WTC11 (cell line): ENCODE results near the gene TRMT44. TPM values are rescaled to one million over a fixed set of nuclear protein-coding genes. Genes with fewer than 3 reads are reported as not detected.

Experiments used
- ATAC-seq: fragments of 200-7000 bp; cut with Tn5 transposase; 2 replicates; pipeline ENCODE4 v1.10.0; 2021; ENCODE audit warnings: mild to moderate bottlenecking, moderate library complexity
- CTCF ChIA-PET: fragments of 300-600 bp; sonication (Branson Sonifier 250); formaldehyde crosslinking; loops from one replicate; lab custom pipeline; 2021; ENCODE audit warnings: antibody characterized with exemption; lab: Charles Lee
- POLR2A ChIA-PET: fragments of 350-600 bp; sonication (Branson Sonifier 250); formaldehyde crosslinking; loops from one replicate; lab custom pipeline; 2021; ENCODE audit warnings: antibody characterized with exemption; lab: Charles Lee
- DNase-seq: peaks from one replicate; pipeline ENCODE4 v3.0.0; 2021; ENCODE audit warnings: low spot score
- H3K27ac Mint-ChIP-seq: 2 replicates; pipeline ENCODE4 v1.8.0; 2021; ENCODE audit warnings: mixed read lengths
- H3K27me3 Mint-ChIP-seq: 2 replicates; pipeline ENCODE4 v1.8.0; 2021; ENCODE audit warnings: low read depth, mild to moderate bottlenecking, moderate library complexity, mixed read lengths
- H3K36me3 Mint-ChIP-seq: 2 replicates; pipeline ENCODE4 v1.8.0; 2021; ENCODE audit warnings: mixed read lengths
- H3K4me1 Mint-ChIP-seq: 2 replicates; pipeline ENCODE4 v1.8.0; 2022; ENCODE audit warnings: mixed read lengths
- H3K4me3 Mint-ChIP-seq: 2 replicates; pipeline ENCODE4 v1.8.0; 2021; ENCODE audit warnings: mild to moderate bottlenecking, moderate library complexity, mixed read lengths
- H3K9me3 Mint-ChIP-seq: 2 replicates; pipeline ENCODE4 v1.8.0; 2021; ENCODE audit warnings: mixed read lengths
- ATF1 ChIP-seq: sonication (generic); formaldehyde crosslinking; IDR thresholded peaks from 2 replicates; pipeline ENCODE4 v1.8.1; 2023; ENCODE audit warnings: mild to moderate bottlenecking, moderate library complexity, missing genetic modification reagents
- CBFB ChIP-seq: sonication (generic); formaldehyde crosslinking; IDR thresholded peaks from 2 replicates; pipeline ENCODE4 v1.8.1; 2022; ENCODE audit warnings: mild to moderate bottlenecking, low read depth, missing genetic modification reagents
- ESRRA ChIP-seq: sonication (generic); formaldehyde crosslinking; IDR thresholded peaks from 2 replicates; pipeline ENCODE4 v1.8.1; 2022; ENCODE audit warnings: mild to moderate bottlenecking, missing genetic modification reagents, borderline replicate concordance
- FOXP1 ChIP-seq: sonication (generic); formaldehyde crosslinking; IDR thresholded peaks from 2 replicates; pipeline ENCODE4 v1.8.0; 2022; ENCODE audit warnings: missing genetic modification reagents, mild to moderate bottlenecking, moderate library complexity, borderline replicate concordance
- GABPB1 ChIP-seq: sonication (generic); formaldehyde crosslinking; IDR thresholded peaks from 2 replicates; pipeline ENCODE4 v1.8.1; 2023; ENCODE audit warnings: mild to moderate bottlenecking, missing genetic modification reagents
- JUN ChIP-seq: sonication (generic); formaldehyde crosslinking; IDR thresholded peaks from 2 replicates; pipeline ENCODE4 v1.8.0; 2023; ENCODE audit warnings: mild to moderate bottlenecking, missing genetic modification reagents
- KAT7 ChIP-seq: sonication (generic); formaldehyde crosslinking; IDR thresholded peaks from 2 replicates; pipeline ENCODE4 v1.8.1; 2023; ENCODE audit warnings: missing genetic modification reagents, mild to moderate bottlenecking, borderline replicate concordance
- MYBL2 ChIP-seq: sonication (generic); formaldehyde crosslinking; IDR thresholded peaks from 2 replicates; pipeline ENCODE4 v1.8.1; 2023; ENCODE audit warnings: mild to moderate bottlenecking, moderate library complexity, missing genetic modification reagents
- NFATC4 ChIP-seq: fragments of 250-450 bp; sonication (Bioruptor Pico); IDR thresholded peaks from 2 replicates; pipeline ENCODE4 v1.9.0; 2021; ENCODE audit warnings: mild to moderate bottlenecking
- NFE2L1 ChIP-seq: sonication (generic); formaldehyde crosslinking; IDR thresholded peaks from 2 replicates; pipeline ENCODE4 v1.8.1; 2023; ENCODE audit warnings: missing genetic modification reagents
- NR3C1 ChIP-seq: sonication (generic); formaldehyde crosslinking; conservative IDR thresholded peaks from 2 replicates; pipeline ENCODE4 v1.8.1; 2023; ENCODE audit warnings: low read depth, mild to moderate bottlenecking, missing genetic modification reagents
- SMAD4 ChIP-seq: sonication (generic); formaldehyde crosslinking; IDR thresholded peaks from 2 replicates; pipeline ENCODE4 v1.8.0; 2022; ENCODE audit warnings: mild to moderate bottlenecking, missing genetic modification reagents
- ZBTB21 ChIP-seq: sonication (generic); formaldehyde crosslinking; IDR thresholded peaks from 2 replicates; pipeline ENCODE4 v1.8.1; 2023; ENCODE audit warnings: mild to moderate bottlenecking, missing genetic modification reagents, borderline replicate concordance
- ZNF232 ChIP-seq: sonication (generic); formaldehyde crosslinking; IDR thresholded peaks from 2 replicates; pipeline ENCODE4 v1.8.0; 2022; ENCODE audit warnings: mild to moderate bottlenecking, missing genetic modification reagents
- ZNF671 ChIP-seq: fragments of 250-450 bp; sonication (Bioruptor Pico); IDR thresholded peaks from 2 replicates; pipeline ENCODE4 v1.8.0; 2021; ENCODE audit warnings: mild to moderate bottlenecking
- total RNA-seq: library from RNA; stranded (reverse); gene quantifications from 3 replicates; pipeline ENCODE4 v1.2.3, GENCODE V29; 2021
- TF ChIP-seq, protein P1 (sequence below): sonication (generic); formaldehyde crosslinking; IDR thresholded peaks from 2 replicates; pipeline ENCODE4 v1.8.0; 2022; ENCODE audit warnings: missing genetic modification reagents
- TF ChIP-seq, protein P2 (sequence below): sonication (generic); formaldehyde crosslinking; IDR thresholded peaks from 2 replicates; pipeline ENCODE4 v1.8.0; 2022; ENCODE audit warnings: mild to moderate bottlenecking, missing genetic modification reagents
- TF ChIP-seq, protein P3 (sequence below): sonication (generic); formaldehyde crosslinking; IDR thresholded peaks from 2 replicates; pipeline ENCODE4 v1.8.1; 2022; ENCODE audit warnings: low read depth, mild to moderate bottlenecking, moderate library complexity, missing genetic modification reagents, borderline replicate concordance
- TF ChIP-seq, protein P4 (sequence below): sonication (generic); formaldehyde crosslinking; IDR thresholded peaks from 2 replicates; pipeline ENCODE4 v1.8.0; 2022; ENCODE audit warnings: mild to moderate bottlenecking, missing genetic modification reagents
- TF ChIP-seq, protein P5 (sequence below): sonication (generic); formaldehyde crosslinking; conservative IDR thresholded peaks from 2 replicates; pipeline ENCODE4 v1.8.1; 2022; ENCODE audit warnings: mild to moderate bottlenecking, missing genetic modification reagents
- TF ChIP-seq, protein P6 (sequence below): sonication (generic); formaldehyde crosslinking; IDR thresholded peaks from 2 replicates; pipeline ENCODE4 v1.8.1; 2023; ENCODE audit warnings: mild to moderate bottlenecking, moderate library complexity, missing genetic modification reagents

TRMT44 gene
- total RNA-seq, 1 experiment from 2014 or later: 28.4 TPM

DNA sequence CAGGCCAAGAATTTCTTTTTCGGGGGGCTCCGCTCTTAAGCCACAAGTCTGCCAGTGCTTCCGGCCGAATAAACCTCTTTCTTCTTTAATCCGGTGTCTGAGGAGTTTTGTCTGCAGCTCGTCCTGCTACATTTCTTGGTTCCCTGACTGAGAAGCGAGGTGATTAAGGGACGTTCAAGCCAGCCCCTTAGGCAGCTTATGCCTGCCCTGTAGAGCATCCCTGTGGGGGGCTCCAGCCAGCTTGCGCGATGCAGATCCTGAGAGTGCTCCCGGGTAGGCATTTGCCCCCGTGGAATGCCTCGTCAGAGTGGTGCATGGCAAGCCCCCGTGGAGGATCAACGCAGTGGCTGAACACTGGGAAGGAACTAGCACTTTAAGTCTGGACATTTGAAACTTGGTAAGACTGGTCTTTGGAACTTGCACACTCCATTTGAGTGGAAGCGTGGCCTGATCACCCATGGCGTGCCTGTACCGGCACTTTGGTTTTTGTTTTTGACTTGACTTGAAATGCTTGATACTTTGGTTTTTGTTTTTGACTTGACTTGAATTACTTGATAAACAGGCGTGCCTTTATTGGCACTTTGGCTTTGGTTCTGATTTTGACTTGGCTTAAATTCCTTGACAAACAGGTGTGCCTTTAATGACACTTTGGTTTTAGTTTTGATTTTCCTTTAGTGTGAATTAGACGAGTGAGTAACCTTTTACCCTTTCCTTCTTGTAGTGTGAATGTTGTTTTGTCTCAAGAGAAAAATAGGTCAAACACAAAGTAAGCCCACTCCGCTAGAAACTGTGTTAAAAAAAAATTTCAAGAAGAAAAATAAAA, 6.1 kb upstream of the TRMT44 start (continued):
- TF ChIP-seq, protein P1, sequence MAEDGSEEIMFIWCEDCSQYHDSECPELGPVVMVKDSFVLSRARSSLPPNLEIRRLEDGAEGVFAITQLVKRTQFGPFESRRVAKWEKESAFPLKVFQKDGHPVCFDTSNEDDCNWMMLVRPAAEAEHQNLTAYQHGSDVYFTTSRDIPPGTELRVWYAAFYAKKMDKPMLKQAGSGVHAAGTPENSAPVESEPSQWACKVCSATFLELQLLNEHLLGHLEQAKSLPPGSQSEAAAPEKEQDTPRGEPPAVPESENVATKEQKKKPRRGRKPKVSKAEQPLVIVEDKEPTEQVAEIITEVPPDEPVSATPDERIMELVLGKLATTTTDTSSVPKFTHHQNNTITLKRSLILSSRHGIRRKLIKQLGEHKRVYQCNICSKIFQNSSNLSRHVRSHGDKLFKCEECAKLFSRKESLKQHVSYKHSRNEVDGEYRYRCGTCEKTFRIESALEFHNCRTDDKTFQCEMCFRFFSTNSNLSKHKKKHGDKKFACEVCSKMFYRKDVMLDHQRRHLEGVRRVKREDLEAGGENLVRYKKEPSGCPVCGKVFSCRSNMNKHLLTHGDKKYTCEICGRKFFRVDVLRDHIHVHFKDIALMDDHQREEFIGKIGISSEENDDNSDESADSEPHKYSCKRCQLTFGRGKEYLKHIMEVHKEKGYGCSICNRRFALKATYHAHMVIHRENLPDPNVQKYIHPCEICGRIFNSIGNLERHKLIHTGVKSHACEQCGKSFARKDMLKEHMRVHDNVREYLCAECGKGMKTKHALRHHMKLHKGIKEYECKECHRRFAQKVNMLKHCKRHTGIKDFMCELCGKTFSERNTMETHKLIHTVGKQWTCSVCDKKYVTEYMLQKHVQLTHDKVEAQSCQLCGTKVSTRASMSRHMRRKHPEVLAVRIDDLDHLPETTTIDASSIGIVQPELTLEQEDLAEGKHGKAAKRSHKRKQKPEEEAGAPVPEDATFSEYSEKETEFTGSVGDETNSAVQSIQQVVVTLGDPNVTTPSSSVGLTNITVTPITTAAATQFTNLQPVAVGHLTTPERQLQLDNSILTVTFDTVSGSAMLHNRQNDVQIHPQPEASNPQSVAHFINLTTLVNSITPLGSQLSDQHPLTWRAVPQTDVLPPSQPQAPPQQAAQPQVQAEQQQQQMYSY (CRISPR knock-in tag): no peak

DNA sequence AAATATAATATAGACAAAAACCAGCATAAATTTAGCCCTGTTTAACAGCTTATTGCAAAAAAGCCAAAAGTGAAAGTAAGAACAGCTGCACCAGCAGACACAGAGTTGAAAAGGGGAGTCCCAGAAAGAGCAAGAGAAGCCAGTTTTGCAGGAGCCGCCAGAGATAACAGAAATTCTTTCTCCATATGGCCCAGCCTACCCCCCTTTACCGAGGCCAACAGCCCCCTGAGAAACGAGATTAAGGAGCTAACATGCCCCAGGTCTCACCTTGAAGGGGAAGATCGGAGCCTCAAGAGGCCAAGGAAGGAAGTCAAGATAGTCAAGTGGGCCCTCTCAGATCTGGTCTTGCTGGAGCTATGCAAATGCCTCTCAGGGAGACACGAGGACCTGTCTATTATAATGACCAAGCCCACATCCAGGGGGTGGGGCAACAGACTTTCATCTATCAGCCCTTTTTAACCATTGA, 4.9 kb upstream of the TRMT44 start:
- CTCF ChIA-PET: interaction anchor here (0.9 to 1.5 kb wide), 5 partner anchors 116 to 193 kb away, joined by 3 to 5 read pairs (median 3); no protein-coding TSS in a partner anchor
- H3K9me3 Mint-ChIP-seq: peaks cover 12% of the 10 kb centered on the region

DNA sequence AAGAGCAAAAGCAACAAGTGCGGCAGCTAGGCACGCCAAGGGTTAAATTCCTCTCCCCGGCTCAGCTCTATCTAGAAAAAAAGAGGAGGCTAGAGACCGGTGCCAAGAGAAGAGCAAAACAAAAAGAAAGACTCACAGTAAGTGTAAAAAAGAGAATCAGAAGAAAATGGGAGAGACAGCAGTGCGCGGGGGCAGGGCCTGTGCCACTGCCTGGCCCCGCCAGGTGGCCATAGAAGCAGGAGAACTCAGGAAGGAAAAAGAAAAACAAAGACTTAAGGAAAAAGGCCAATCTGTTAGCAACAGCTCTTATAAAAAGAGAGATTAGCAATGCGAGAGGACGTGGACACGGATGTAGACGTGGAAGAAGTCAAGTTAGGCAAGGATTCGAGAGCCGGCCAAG, 3.3 kb upstream of the TRMT44 start:
- ATAC-seq (peak; percentile 40), DNase-seq (no peak)
- H3K27me3 Mint-ChIP-seq: no peaks in the 10 kb centered on the region; the same call in 1 of the 2 replicates
- H3K4me3 Mint-ChIP-seq: peak overlapping the region; percentile 56
- H3K27ac Mint-ChIP-seq: peak overlapping the region; percentile 69
- ChIA-PET POLR2A (interaction anchor here (0.9 kb wide), 1 partner anchor 9 kb away, joined by 3 read pairs; no protein-coding TSS in a partner anchor), CTCF (interaction anchor here (0.6 to 1.6 kb wide), 10 partner anchors 8 to 260 kb away, joined by 3 to 5 read pairs (median 4); no protein-coding TSS in a partner anchor)
- H3K36me3 Mint-ChIP-seq: 0 out of 2 replicates have a peak, but pooled peaks cover 4% of the 10 kb centered on the region
- H3K4me1 Mint-ChIP-seq: peaks cover 51% of the 10 kb centered on the region
- peaks cover 12% of the 10 kb centered on the region for H3K9me3 Mint-ChIP-seq
- no peak for TF ChIP-seq ATF1 (CRISPR knock-in tag)
- no peak for TF ChIP-seq CBFB (CRISPR knock-in tag)
- TF ChIP-seq, protein P2, sequence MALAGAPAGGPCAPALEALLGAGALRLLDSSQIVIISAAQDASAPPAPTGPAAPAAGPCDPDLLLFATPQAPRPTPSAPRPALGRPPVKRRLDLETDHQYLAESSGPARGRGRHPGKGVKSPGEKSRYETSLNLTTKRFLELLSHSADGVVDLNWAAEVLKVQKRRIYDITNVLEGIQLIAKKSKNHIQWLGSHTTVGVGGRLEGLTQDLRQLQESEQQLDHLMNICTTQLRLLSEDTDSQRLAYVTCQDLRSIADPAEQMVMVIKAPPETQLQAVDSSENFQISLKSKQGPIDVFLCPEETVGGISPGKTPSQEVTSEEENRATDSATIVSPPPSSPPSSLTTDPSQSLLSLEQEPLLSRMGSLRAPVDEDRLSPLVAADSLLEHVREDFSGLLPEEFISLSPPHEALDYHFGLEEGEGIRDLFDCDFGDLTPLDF (CRISPR knock-in tag): no peak
- TF ChIP-seq NR3C1 (CRISPR knock-in tag): no peak
- TF ChIP-seq, protein P3, sequence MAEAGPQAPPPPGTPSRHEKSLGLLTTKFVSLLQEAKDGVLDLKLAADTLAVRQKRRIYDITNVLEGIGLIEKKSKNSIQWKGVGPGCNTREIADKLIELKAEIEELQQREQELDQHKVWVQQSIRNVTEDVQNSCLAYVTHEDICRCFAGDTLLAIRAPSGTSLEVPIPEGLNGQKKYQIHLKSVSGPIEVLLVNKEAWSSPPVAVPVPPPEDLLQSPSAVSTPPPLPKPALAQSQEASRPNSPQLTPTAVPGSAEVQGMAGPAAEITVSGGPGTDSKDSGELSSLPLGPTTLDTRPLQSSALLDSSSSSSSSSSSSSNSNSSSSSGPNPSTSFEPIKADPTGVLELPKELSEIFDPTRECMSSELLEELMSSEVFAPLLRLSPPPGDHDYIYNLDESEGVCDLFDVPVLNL (CRISPR knock-in tag): no peak

More for the DNA sequence above, 4.9 kb upstream of the TRMT44 start:
- no peak overlapping the region for H3K27ac Mint-ChIP-seq
- no peak for ATAC-seq
- no peak overlapping the region for H3K4me3 Mint-ChIP-seq
- H3K36me3 Mint-ChIP-seq: 0 out of 2 replicates have a peak, but pooled peaks cover 4% of the 10 kb centered on the region
- DNase-seq: no peak
- POLR2A ChIA-PET: no interaction called here
- peaks cover 39% of the 10 kb centered on the region for H3K4me1 Mint-ChIP-seq
- no peak for TF ChIP-seq SMAD4
- no peak for TF ChIP-seq JUN
- TF ChIP-seq, protein P4, sequence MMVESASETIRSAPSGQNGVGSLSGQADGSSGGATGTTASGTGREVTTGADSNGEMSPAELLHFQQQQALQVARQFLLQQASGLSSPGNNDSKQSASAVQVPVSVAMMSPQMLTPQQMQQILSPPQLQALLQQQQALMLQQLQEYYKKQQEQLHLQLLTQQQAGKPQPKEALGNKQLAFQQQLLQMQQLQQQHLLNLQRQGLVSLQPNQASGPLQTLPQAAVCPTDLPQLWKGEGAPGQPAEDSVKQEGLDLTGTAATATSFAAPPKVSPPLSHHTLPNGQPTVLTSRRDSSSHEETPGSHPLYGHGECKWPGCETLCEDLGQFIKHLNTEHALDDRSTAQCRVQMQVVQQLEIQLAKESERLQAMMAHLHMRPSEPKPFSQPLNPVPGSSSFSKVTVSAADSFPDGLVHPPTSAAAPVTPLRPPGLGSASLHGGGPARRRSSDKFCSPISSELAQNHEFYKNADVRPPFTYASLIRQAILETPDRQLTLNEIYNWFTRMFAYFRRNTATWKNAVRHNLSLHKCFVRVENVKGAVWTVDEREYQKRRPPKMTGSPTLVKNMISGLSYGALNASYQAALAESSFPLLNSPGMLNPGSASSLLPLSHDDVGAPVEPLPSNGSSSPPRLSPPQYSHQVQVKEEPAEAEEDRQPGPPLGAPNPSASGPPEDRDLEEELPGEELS (CRISPR knock-in tag): no peak
- TF ChIP-seq NFE2L1: no peak
- TF ChIP-seq, protein P5, sequence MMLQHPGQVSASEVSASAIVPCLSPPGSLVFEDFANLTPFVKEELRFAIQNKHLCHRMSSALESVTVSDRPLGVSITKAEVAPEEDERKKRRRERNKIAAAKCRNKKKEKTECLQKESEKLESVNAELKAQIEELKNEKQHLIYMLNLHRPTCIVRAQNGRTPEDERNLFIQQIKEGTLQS: no peak
- TF ChIP-seq GABPB1 (CRISPR knock-in tag): no peak
- no peak for TF ChIP-seq NFATC4 (CRISPR knock-in tag)
- TF ChIP-seq MYBL2 (CRISPR knock-in tag): no peak
- TF ChIP-seq FOXP1 (CRISPR knock-in tag): no peak
- TF ChIP-seq, protein P6, sequence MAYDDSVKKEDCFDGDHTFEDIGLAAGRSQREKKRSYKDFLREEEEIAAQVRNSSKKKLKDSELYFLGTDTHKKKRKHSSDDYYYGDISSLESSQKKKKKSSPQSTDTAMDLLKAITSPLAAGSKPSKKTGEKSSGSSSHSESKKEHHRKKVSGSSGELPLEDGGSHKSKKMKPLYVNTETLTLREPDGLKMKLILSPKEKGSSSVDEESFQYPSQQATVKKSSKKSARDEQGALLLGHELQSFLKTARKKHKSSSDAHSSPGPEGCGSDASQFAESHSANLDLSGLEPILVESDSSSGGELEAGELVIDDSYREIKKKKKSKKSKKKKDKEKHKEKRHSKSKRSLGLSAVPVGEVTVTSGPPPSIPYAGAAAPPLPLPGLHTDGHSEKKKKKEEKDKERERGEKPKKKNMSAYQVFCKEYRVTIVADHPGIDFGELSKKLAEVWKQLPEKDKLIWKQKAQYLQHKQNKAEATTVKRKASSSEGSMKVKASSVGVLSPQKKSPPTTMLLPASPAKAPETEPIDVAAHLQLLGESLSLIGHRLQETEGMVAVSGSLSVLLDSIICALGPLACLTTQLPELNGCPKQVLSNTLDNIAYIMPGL (CRISPR knock-in tag): no peak
- TF ChIP-seq KAT7 (CRISPR knock-in tag): no peak
- no peak for TF ChIP-seq ZBTB21
- TF ChIP-seq ZNF671: no peak
- no peak for TF ChIP-seq ZNF232 (CRISPR knock-in tag)
- TF ChIP-seq, protein P2 (CRISPR knock-in tag): no peak
- no peak for TF ChIP-seq ESRRA (CRISPR knock-in tag)
- H3K27me3 Mint-ChIP-seq: no peaks in the 10 kb centered on the region; the same call in 1 of the 2 replicates
